Neural cell (in vitro differentiated cells): ENCODE results near the gene PHPT1. TPM values are rescaled to one million over a fixed set of nuclear protein-coding genes. Genes with fewer than 3 reads are reported as not detected.
"Not testable (repeated sequence)": the region's sequence is repeated elsewhere in the genome, so short reads cannot be mapped to it uniquely, and the experiment has no call there.

Experiments
- H2AFZ ChIP-seq: fragments of 200-600, 300-800 bp; sonication (generic), shearing (Covaris generic); 2 replicates; pipeline ENCODE4 v1.6.0; 2014; ENCODE audit warnings: low read depth, mild to moderate bottlenecking, antibody characterized with exemption, low read length, moderate library complexity
- H3F3A ChIP-seq: fragments of 200-600 bp; shearing (Covaris generic); 2 replicates; pipeline ENCODE4 v1.6.1; 2016; ENCODE audit warnings: mild to moderate bottlenecking, moderate library complexity, mixed read lengths, antibody characterized with exemption, low read length; ENCODE audit not compliant: insufficient read depth, poor library complexity, severe bottlenecking
- H3K27ac ChIP-seq: fragments of 200-600, 300-800 bp; sonication (generic), shearing (Covaris generic); 2 replicates; pipeline ENCODE4 v1.5.1; 2014; ENCODE audit warnings: mild to moderate bottlenecking, low read length, moderate library complexity
- H3K27me3 ChIP-seq: fragments of 300-800, 200-600 bp; sonication (generic), shearing (Covaris generic); 2 replicates; pipeline ENCODE4 v1.6.0; 2014; ENCODE audit warnings: mild to moderate bottlenecking, low read depth, low read length, moderate library complexity; ENCODE audit not compliant: insufficient read depth
- H3K36me3 ChIP-seq: fragments of 300-800, 200-600 bp; sonication (generic), shearing (Covaris generic); 2 replicates; pipeline ENCODE4 v1.5.1; 2014; ENCODE audit warnings: mild to moderate bottlenecking, antibody characterized with exemption, low read length, moderate library complexity; ENCODE audit not compliant: insufficient read depth
- H3K4me2 ChIP-seq: fragments of 300-800, 200-600 bp; sonication (generic), shearing (Covaris generic); 2 replicates; pipeline ENCODE4 v1.6.0; 2014; ENCODE audit warnings: mild to moderate bottlenecking, low read length
- H3K4me3 ChIP-seq: fragments of 300-800, 200-600 bp; sonication (generic), shearing (Covaris generic); 2 replicates; pipeline ENCODE4 v1.5.1; 2014; ENCODE audit warnings: mild to moderate bottlenecking, low read length, moderate library complexity
- H3K79me2 ChIP-seq: fragments of 200-600 bp; shearing (Covaris generic); replicated peaks from 2 replicates; pipeline ENCODE4 v1.6.0; 2014; ENCODE audit warnings: mild to moderate bottlenecking, low read length, moderate library complexity; ENCODE audit not compliant: insufficient read depth
- H3K9ac ChIP-seq: fragments of 300-800, 200-600 bp; sonication (generic), shearing (Covaris generic); 2 replicates; pipeline ENCODE4 v1.6.1; 2016; ENCODE audit warnings: mild to moderate bottlenecking, low read length, mixed read lengths
- H3K9me2 ChIP-seq: fragments of 200-600 bp; shearing (Covaris generic); 2 replicates; pipeline ENCODE4 v1.6.1; 2016; ENCODE audit warnings: mild to moderate bottlenecking, low read length, mixed read lengths; ENCODE audit not compliant: insufficient read depth
- H3K9me3 ChIP-seq: fragments of 200-600, 300-800 bp; sonication (generic), shearing (Covaris generic); 2 replicates; pipeline ENCODE4 v1.6.1; 2016; ENCODE audit warnings: mild to moderate bottlenecking, mixed run types, low read length, moderate library complexity, mixed read lengths
- H4K20me1 ChIP-seq: fragments of 200-600 bp; shearing (Covaris generic); 2 replicates; pipeline ENCODE4 v1.6.1; 2016; ENCODE audit warnings: mild to moderate bottlenecking, mixed run types; ENCODE audit not compliant: insufficient read depth
- EP300 ChIP-seq: fragments of 450-650 bp; conservative IDR thresholded peaks from 2 replicates; pipeline ENCODE4 v1.6.1; 2014; ENCODE audit warnings: antibody characterized with exemption, mild to moderate bottlenecking, moderate library complexity; ENCODE audit not compliant: poor library complexity, severe bottlenecking
- EZH2 ChIP-seq: fragments of 200-600, 300-800 bp; shearing (Covaris generic), sonication (generic); IDR thresholded peaks from 2 replicates; pipeline ENCODE4 v1.6.1; 2014; ENCODE audit warnings: antibody characterized with exemption, low read length, borderline replicate concordance, mild to moderate bottlenecking; ENCODE audit not compliant: insufficient read depth, poor library complexity, severe bottlenecking
- MXI1 ChIP-seq: fragments of 450-650 bp; conservative IDR thresholded peaks from 2 replicates; pipeline ENCODE4 v1.6.1; 2014; ENCODE audit warnings: antibody characterized with exemption, mild to moderate bottlenecking; ENCODE audit not compliant: poor library complexity, severe bottlenecking
- POLR2AphosphoS5 ChIP-seq: IDR thresholded peaks from 2 replicates; pipeline ENCODE4 v1.6.1; 2012
- RAD21 ChIP-seq: fragments of 450-650 bp; conservative IDR thresholded peaks from 2 replicates; pipeline ENCODE4 v1.6.1; 2014; ENCODE audit warnings: antibody characterized with exemption, mild to moderate bottlenecking, moderate library complexity
- SMC3 ChIP-seq: fragments of 450-650 bp; conservative IDR thresholded peaks from 2 replicates; pipeline ENCODE4 v1.6.1; 2014; ENCODE audit warnings: antibody characterized with exemption, mild to moderate bottlenecking, moderate library complexity; ENCODE audit not compliant: poor library complexity
- TAF1 ChIP-seq: IDR thresholded peaks from 2 replicates; pipeline ENCODE4 v1.6.1; 2012; ENCODE audit warnings: low read depth
- polyA plus RNA-seq: library from polyadenylated mRNA; depleted of rRNA; stranded (reverse); fragments of >200 nt; gene quantifications from 2 replicates; pipeline ENCODE4 v1.2.3, GENCODE V29; 2014
- TF ChIP-seq, protein P1 (sequence below): fragments of 450-650 bp; IDR thresholded peaks from 2 replicates; pipeline ENCODE4 v1.5.1; 2014; ENCODE audit warnings: antibody characterized with exemption, mild to moderate bottlenecking, moderate library complexity; ENCODE audit not compliant: poor library complexity, severe bottlenecking
- TF ChIP-seq, protein P2 (sequence below): IDR thresholded peaks from 2 replicates; pipeline ENCODE4 v1.6.1; 2012; ENCODE audit warnings: borderline replicate concordance

The PHPT1 gene
- polyA plus RNA-seq, 1 donor from 2014 or later: 279 TPM

DNA sequence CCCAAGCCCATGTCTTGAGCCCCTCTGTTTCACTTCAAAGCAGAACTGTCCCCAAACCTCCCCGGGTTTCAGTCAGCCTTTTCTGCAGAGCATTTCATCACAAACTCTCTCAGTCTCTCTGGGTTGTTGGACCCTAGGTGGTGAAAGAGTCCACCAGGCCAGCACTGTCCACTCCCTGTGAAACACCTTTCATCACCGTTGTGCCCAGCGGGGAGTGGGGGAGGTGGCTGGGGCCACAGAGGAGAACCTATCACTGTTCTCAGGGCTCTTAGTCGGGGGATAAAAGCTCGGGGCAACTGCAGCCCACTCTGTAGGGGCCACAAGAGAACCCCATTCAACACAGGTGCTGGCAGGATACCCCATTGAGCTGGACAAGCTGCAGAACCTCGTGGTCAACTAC, 46.9 kb upstream of the PHPT1 start:
- Histone ChIP-seq H3K4me2 (no peak overlapping the region), H3K9me2 (no peaks in the 10 kb centered on the region), H3K36me3 (no peaks in the 10 kb centered on the region), H3K27ac (no peak overlapping the region), H3K4me3 (no peak overlapping the region), H3K9me3 (no peaks in the 10 kb centered on the region), H3K27me3 (no peaks in the 10 kb centered on the region), H3K9ac (no peak overlapping the region), H4K20me1 (no peaks in the 10 kb centered on the region), H3K79me2 (no peaks in the 10 kb centered on the region), H2AFZ (no peak overlapping the region), H3F3A (no peaks in the 10 kb centered on the region)
- TF ChIP-seq RAD21 (no peak), SMC3 (no peak), POLR2AphosphoS5 (no peak), EP300 (no peak), TAF1 (no peak), MXI1 (no peak), EZH2 (no peak)
- TF ChIP-seq, protein P1, sequence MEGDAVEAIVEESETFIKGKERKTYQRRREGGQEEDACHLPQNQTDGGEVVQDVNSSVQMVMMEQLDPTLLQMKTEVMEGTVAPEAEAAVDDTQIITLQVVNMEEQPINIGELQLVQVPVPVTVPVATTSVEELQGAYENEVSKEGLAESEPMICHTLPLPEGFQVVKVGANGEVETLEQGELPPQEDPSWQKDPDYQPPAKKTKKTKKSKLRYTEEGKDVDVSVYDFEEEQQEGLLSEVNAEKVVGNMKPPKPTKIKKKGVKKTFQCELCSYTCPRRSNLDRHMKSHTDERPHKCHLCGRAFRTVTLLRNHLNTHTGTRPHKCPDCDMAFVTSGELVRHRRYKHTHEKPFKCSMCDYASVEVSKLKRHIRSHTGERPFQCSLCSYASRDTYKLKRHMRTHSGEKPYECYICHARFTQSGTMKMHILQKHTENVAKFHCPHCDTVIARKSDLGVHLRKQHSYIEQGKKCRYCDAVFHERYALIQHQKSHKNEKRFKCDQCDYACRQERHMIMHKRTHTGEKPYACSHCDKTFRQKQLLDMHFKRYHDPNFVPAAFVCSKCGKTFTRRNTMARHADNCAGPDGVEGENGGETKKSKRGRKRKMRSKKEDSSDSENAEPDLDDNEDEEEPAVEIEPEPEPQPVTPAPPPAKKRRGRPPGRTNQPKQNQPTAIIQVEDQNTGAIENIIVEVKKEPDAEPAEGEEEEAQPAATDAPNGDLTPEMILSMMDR: no peak
- TF ChIP-seq, protein P2, sequence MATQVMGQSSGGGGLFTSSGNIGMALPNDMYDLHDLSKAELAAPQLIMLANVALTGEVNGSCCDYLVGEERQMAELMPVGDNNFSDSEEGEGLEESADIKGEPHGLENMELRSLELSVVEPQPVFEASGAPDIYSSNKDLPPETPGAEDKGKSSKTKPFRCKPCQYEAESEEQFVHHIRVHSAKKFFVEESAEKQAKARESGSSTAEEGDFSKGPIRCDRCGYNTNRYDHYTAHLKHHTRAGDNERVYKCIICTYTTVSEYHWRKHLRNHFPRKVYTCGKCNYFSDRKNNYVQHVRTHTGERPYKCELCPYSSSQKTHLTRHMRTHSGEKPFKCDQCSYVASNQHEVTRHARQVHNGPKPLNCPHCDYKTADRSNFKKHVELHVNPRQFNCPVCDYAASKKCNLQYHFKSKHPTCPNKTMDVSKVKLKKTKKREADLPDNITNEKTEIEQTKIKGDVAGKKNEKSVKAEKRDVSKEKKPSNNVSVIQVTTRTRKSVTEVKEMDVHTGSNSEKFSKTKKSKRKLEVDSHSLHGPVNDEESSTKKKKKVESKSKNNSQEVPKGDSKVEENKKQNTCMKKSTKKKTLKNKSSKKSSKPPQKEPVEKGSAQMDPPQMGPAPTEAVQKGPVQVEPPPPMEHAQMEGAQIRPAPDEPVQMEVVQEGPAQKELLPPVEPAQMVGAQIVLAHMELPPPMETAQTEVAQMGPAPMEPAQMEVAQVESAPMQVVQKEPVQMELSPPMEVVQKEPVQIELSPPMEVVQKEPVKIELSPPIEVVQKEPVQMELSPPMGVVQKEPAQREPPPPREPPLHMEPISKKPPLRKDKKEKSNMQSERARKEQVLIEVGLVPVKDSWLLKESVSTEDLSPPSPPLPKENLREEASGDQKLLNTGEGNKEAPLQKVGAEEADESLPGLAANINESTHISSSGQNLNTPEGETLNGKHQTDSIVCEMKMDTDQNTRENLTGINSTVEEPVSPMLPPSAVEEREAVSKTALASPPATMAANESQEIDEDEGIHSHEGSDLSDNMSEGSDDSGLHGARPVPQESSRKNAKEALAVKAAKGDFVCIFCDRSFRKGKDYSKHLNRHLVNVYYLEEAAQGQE: no peak

DNA sequence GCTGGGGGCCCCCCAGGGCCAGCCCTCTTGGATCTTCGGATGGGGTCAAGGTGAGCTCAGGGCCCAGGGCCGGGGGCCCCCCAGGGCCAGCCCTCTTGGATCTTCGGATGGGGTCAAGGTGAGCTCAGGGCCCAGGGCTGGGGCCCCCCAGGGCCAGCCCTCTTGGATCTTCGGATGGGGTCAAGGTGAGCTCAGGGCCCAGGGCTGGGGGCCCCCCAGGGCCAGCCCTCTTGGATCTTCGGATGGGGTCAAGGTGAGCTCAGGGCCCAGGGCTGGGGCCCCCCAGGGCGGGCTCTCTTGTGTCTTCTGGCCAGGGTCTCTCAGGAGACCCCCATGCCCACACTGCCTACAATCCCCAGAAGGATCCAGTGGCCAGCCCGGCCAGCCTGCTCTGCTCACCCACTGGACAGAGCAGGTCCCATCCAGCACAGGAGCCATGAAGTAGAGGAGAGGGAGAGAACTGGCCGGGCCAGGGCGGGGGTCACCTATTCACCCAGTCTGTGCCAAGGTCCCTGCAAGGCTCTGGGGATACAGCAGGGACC, 46.1 kb upstream of the PHPT1 start:
- not testable (repeated sequence) for H3K36me3 ChIP-seq, H3K4me2 ChIP-seq, H3K4me3 ChIP-seq, H3K79me2 ChIP-seq, H3K9me3 ChIP-seq, H3K27ac ChIP-seq, H3K27me3 ChIP-seq, H4K20me1 ChIP-seq, H2AFZ ChIP-seq, H3F3A ChIP-seq, H3K9me2 ChIP-seq, H3K9ac ChIP-seq
